A549 treated with GW870086 at 1 μM for 4 hours (cell line): ENCODE measurements around the gene STX1A. TPM values are rescaled to one million over a fixed set of nuclear protein-coding genes. Genes with fewer than 3 reads are reported as not detected.

Experiments used
- total RNA-seq: library from RNA; stranded (reverse); fragments of 200-300 nt; extraction: Qiagen RNA extraction; gene quantifications from 5 replicates; pipeline ENCODE4 v1.2.3, GENCODE V29; 2022; ENCODE audit warnings: low read depth

STX1A gene
- total RNA-seq = 75.6 to 95.5 TPM (median 88.3 TPM) in 5 replicates

GRCh38 chr7:73718905-73719805 is at the start of gene STX1A:
Gene STX1A, minus strand, starts transcription at chr7:73719669. Its CDS starts 38 bp downstream, at chr7:73719631.

GRCh38 chr7:73738612-73739386 is 19.3 kb upstream of the STX1A start, which contains the start of gene ABHD11:
Gene ABHD11, minus strand, starts transcription at chr7:73738802. Its CDS starts 32 bp downstream, at chr7:73738770.

GRCh38 chr7:73683056-73683787 is 36.2 kb downstream of the STX1A start, which contains the start of the genes BUD23 and DNAJC30:
Gene BUD23, plus strand, starts transcription at chr7:73683597. Its CDS starts 29 bp downstream, at chr7:73683626.
Gene DNAJC30, minus strand, starts transcription at chr7:73683453. Its CDS starts 30 bp downstream, at chr7:73683423.

GRCh38 chr7:73667344-73668102 is 51.9 kb downstream of the STX1A start, which contains the start of gene VPS37D:
Gene VPS37D, plus strand, starts transcription at chr7:73667831. Its CDS starts 128 bp downstream, at chr7:73667959.

Other genes starting within 250 kb of the STX1A start
- gene BAZ1B, start 197.4 kb downstream of the STX1A start, total RNA-seq = 47.9 to 58.9 TPM (median 56.2 TPM) in 5 replicates
- gene BCL7B, start 162.0 kb downstream of the STX1A start, total RNA-seq = 60.4 to 75.8 TPM (median 68.4 TPM) in 5 replicates
- gene TBL2, start 141.1 kb downstream of the STX1A start, total RNA-seq = 49.3 to 57.0 TPM (median 50.3 TPM) in 5 replicates
- gene MLXIPL, start 95.1 kb downstream of the STX1A start, total RNA-seq = 1.2 to 1.5 TPM (median 1.3 TPM) in 5 replicates
- 4.4 to 7.3 TPM (median 6.6 TPM) in 5 replicates for gene VPS37D, start 51.8 kb downstream of the STX1A start, total RNA-seq
- gene DNAJC30, start 36.2 kb downstream of the STX1A start, total RNA-seq = 8.2 to 10.7 TPM (median 10.2 TPM) in 5 replicates
- gene BUD23, start 36.1 kb downstream of the STX1A start, total RNA-seq = 129 to 166 TPM (median 136 TPM) in 5 replicates
- gene ABHD11, start 19.1 kb upstream of the STX1A start, total RNA-seq = 21.8 to 28.5 TPM (median 26.4 TPM) in 5 replicates
- gene CLDN3, start 50.6 kb upstream of the STX1A start, total RNA-seq = 2.1 to 5.3 TPM (median 3.0 TPM) in 5 replicates
- gene CLDN4, start 111.3 kb upstream of the STX1A start, total RNA-seq = 5.5 to 7.7 TPM (median 7.4 TPM) in 5 replicates
- 7.1 to 11.1 TPM (median 10.1 TPM) in 5 replicates for gene METTL27, start 122.8 kb upstream of the STX1A start, total RNA-seq
- 0.32 TPM in 1 of 5 replicates, not detected in the others for gene TMEM270, start 141.5 kb upstream of the STX1A start, total RNA-seq